HepG2 (cell line): ENCODE results near the gene TNFRSF25. TPM values are rescaled to one million over a fixed set of nuclear protein-coding genes. Genes with fewer than 3 reads are reported as not detected.

ENCODE experiments used
- BCL6 ChIP-seq: IDR thresholded peaks from 2 replicates; pipeline ENCODE4 v1.6.1; 2016; ENCODE audit warnings: missing genetic modification reagents, missing compliant biosample characterization
- CBX5 ChIP-seq: sonication (generic); formaldehyde crosslinking; IDR thresholded peaks from 2 replicates; pipeline ENCODE4 v1.4.0; 2020; ENCODE audit warnings: missing genetic modification reagents, borderline replicate concordance
- FOXA3 ChIP-seq: IDR thresholded peaks from 2 replicates; pipeline ENCODE4 v1.6.1; 2016; ENCODE audit warnings: missing genetic modification reagents, missing compliant biosample characterization
- FOXP4 ChIP-seq: sonication (generic); formaldehyde crosslinking; IDR thresholded peaks from 2 replicates; pipeline ENCODE4 v1.4.0; 2020; ENCODE audit warnings: missing genetic modification reagents
- HNF4G ChIP-seq, 2 experiments: sonication (generic) in 1 of 2; formaldehyde crosslinking in 1 of 2; IDR thresholded peaks; 2 replicates each; pipeline versions ENCODE4 v1.4.0 to v1.6.1; 2011 to 2020; ENCODE audit warnings: borderline replicate concordance in 2 of 2, low read depth in 2 of 2, mild to moderate bottlenecking in 2 of 2, low read length in 1 of 2, missing genetic modification reagents in 1 of 2, moderate library complexity in 1 of 2
- IKZF1 ChIP-seq: fragments of 450-650 bp; IDR thresholded peaks from 2 replicates; pipeline ENCODE4 v1.7.1; 2016
- JUN ChIP-seq: sonication (generic); formaldehyde crosslinking; IDR thresholded peaks from 2 replicates; pipeline ENCODE4 v1.4.0; 2020; ENCODE audit warnings: mild to moderate bottlenecking, missing genetic modification reagents
- KDM3A ChIP-seq: IDR thresholded peaks from 2 replicates; pipeline ENCODE4 v1.6.1; 2018; ENCODE audit warnings: low read depth, missing compliant biosample characterization
- NFRKB ChIP-seq: fragments of 450-650 bp; IDR thresholded peaks from 2 replicates; pipeline ENCODE4 v1.6.1; 2017
- SAFB2 ChIP-seq: sonication (generic); formaldehyde crosslinking; IDR thresholded peaks from 2 replicates; pipeline ENCODE4 v1.5.1; 2020; ENCODE audit warnings: missing genetic modification reagents, low read depth, mild to moderate bottlenecking, borderline replicate concordance
- SMARCE1 ChIP-seq: fragments of 450-650 bp; IDR thresholded peaks from 2 replicates; pipeline ENCODE4 v1.6.1; 2017; ENCODE audit warnings: borderline replicate concordance
- SP5 ChIP-seq: IDR thresholded peaks from 2 replicates; pipeline ENCODE4 v1.6.1; 2016; ENCODE audit warnings: low read depth, borderline replicate concordance
- TP53 ChIP-seq: sonication (generic); formaldehyde crosslinking; conservative IDR thresholded peaks from 2 replicates; pipeline ENCODE4 v1.4.0; 2020; ENCODE audit warnings: missing genetic modification reagents
- TRIM22 ChIP-seq: fragments of 450-650 bp; IDR thresholded peaks from 2 replicates; pipeline ENCODE4 v1.6.1; 2017
- ZEB1 ChIP-seq: IDR thresholded peaks from 2 replicates; pipeline ENCODE4 v1.6.1; 2012; ENCODE audit warnings: mild to moderate bottlenecking, low read depth, inconsistent platforms; ENCODE audit not compliant: insufficient replicate concordance
- ZSCAN21 ChIP-seq: sonication (generic); formaldehyde crosslinking; IDR thresholded peaks from 2 replicates; pipeline ENCODE4 v1.8.0; 2022; ENCODE audit warnings: mild to moderate bottlenecking, missing genetic modification reagents, moderate library complexity, borderline replicate concordance
- microRNA-seq: library from miRNA; unstranded; fragments of <30 nt; microRNA quantifications from one replicate; pipeline ENCODE4, GENCODE V29; 2020
- polyA plus RNA-seq, 8 experiments: library from polyadenylated mRNA; depleted of rRNA in 3 of 8; stranded (reverse) in 7 of 8; unstranded in 1 of 8; fragments of >200 nt; fragmentation: Illumina TruSeq in 4 of 8; extraction: Trizol in 4 of 8; gene quantifications; 2 replicates each; pipeline versions ENCODE4 v1.2.1 to v1.2.3, GENCODE V29; 2011 to 2016; ENCODE audit warnings: low read depth in 4 of 8, missing spikeins in 1 of 8, mixed read lengths in 1 of 8; ENCODE audit not compliant: insufficient read depth in 1 of 8
- small RNA-seq, 3 experiments: library from RNA; depleted of rRNA; stranded (forward); fragments of <200 nt; gene quantifications; one replicate each; pipeline ENCODE3, GENCODE V24; 2012; ENCODE audit warnings: low read depth in 2 of 3, low replicate concordance in 1 of 3; ENCODE audit not compliant: insufficient read length in 3 of 3, insufficient read depth in 2 of 3
- total RNA-seq, 5 experiments: library from RNA; depleted of rRNA; stranded (reverse); fragments of >200 nt; fragmentation: Illumina TruSeq; extraction: Trizol; gene quantifications; 2 replicates each; pipeline ENCODE4 v1.2.3, GENCODE V29; 2016; ENCODE audit warnings: low read depth in 1 of 5

Gene TNFRSF25
- total and polyA plus RNA-seq, 2 of the 13 experiments (the other 11 are each of a cell fraction or from before 2014, with no cell fraction given) = 1.4 to 1.5 TPM

GRCh38 chr1:6412896-6413295 lies 53.1 kb downstream of the TNFRSF25 start (continued):
- peak; percentile 31; the same call in 1 of the 2 replicates for TF ChIP-seq BCL6 (CRISPR knock-in tag)
- peak; percentile 67 for TF ChIP-seq FOXP4 (CRISPR knock-in tag)
- TF ChIP-seq FOXA3 (CRISPR knock-in tag) = peak; percentile 95
- no peak for TF ChIP-seq KDM3A (CRISPR knock-in tag)
- TF ChIP-seq CBX5 (CRISPR knock-in tag) = no peak
- TF ChIP-seq TP53 (CRISPR knock-in tag) = no peak
- TF ChIP-seq JUN (CRISPR knock-in tag) = no peak
- no peak for TF ChIP-seq IKZF1
- no peak for TF ChIP-seq SMARCE1
- TF ChIP-seq NFRKB = no peak
- no peak for TF ChIP-seq ZSCAN21 (CRISPR knock-in tag)
- TF ChIP-seq SP5 (CRISPR knock-in tag) = peak; percentile 70; the same call in 1 of the 2 replicates
- TF ChIP-seq SAFB2 (CRISPR knock-in tag) = no peak
- peak; percentile 28 for TF ChIP-seq ZEB1
- no peak for TF ChIP-seq TRIM22
- TF ChIP-seq HNF4G (IDR thresholded peaks at IDR 0.05; ENCODE audit: borderline replicate concordance, low read depth, low read length) = no peak
- TF ChIP-seq HNF4G (CRISPR knock-in tag; IDR thresholded peaks at IDR 0.05; ENCODE audit: borderline replicate concordance, low read depth) = no peak

Small RNA genes lying within 50 kb of the gene (microRNA-seq; reads per million reads assigned to microRNA genes)
- gene MIR4252 = not detected

Small RNA genes lying within 50 kb of the gene (small RNA-seq; reads per million reads assigned to genes)
- 0 reads per million in 3 experiments for gene MIR4252

Other genes with a start within 250 kb of the TNFRSF25 start
- gene ICMT, start 230.2 kb downstream of the TNFRSF25 start, total RNA-seq (2016; rRNA removed; fragmentation: Illumina TruSeq; extraction: Trizol) = 61.7 and 69.7 TPM in 2 replicates
- gene ICMT, start 230.2 kb downstream of the TNFRSF25 start, polyA plus RNA-seq (2011; rRNA removed) = 23.1 and 24.6 TPM in 2 replicates
- not detected in 2 replicates for gene HES3, start 222.0 kb downstream of the TNFRSF25 start, total RNA-seq (2016; rRNA removed; fragmentation: Illumina TruSeq; extraction: Trizol)
- gene HES3, start 222.0 kb downstream of the TNFRSF25 start, polyA plus RNA-seq (2011; rRNA removed) = not detected in 2 replicates
- 0.27 and 0.31 TPM in 2 replicates for gene GPR153, start 205.1 kb downstream of the TNFRSF25 start, total RNA-seq (2016; rRNA removed; fragmentation: Illumina TruSeq; extraction: Trizol)
- gene GPR153, start 205.1 kb downstream of the TNFRSF25 start, polyA plus RNA-seq (2011; rRNA removed) = 0.22 and 0.44 TPM in 2 replicates
- gene ACOT7, start 72.4 kb downstream of the TNFRSF25 start, total RNA-seq (2016; rRNA removed; fragmentation: Illumina TruSeq; extraction: Trizol) = 33.0 and 43.2 TPM in 2 replicates
- 47.6 and 55.8 TPM in 2 replicates for gene ACOT7, start 72.4 kb downstream of the TNFRSF25 start, polyA plus RNA-seq (2011; rRNA removed)
- gene HES2, start 46.3 kb downstream of the TNFRSF25 start, total RNA-seq (2016; rRNA removed; fragmentation: Illumina TruSeq; extraction: Trizol) = 0.10 and 0.11 TPM in 2 replicates
- gene HES2, start 46.3 kb downstream of the TNFRSF25 start, polyA plus RNA-seq (2011; rRNA removed) = 0.13 and 0.17 TPM in 2 replicates
- 38.5 and 48.6 TPM in 2 replicates for gene ESPN, start 41.4 kb downstream of the TNFRSF25 start, total RNA-seq (2016; rRNA removed; fragmentation: Illumina TruSeq; extraction: Trizol)
- 54.2 and 70.4 TPM in 2 replicates for gene ESPN, start 41.4 kb downstream of the TNFRSF25 start, polyA plus RNA-seq (2011; rRNA removed)
- gene PLEKHG5, start 25.5 kb upstream of the TNFRSF25 start, total RNA-seq (2016; rRNA removed; fragmentation: Illumina TruSeq; extraction: Trizol) = 1.9 and 3.5 TPM in 2 replicates
- gene PLEKHG5, start 25.5 kb upstream of the TNFRSF25 start, polyA plus RNA-seq (2011; rRNA removed) = 1.9 and 2.6 TPM in 2 replicates
- gene NOL9, start 88.3 kb upstream of the TNFRSF25 start, total RNA-seq (2016; rRNA removed; fragmentation: Illumina TruSeq; extraction: Trizol) = 20.2 and 24.7 TPM in 2 replicates
- 13.0 and 18.0 TPM in 2 replicates for gene NOL9, start 88.3 kb upstream of the TNFRSF25 start, polyA plus RNA-seq (2011; rRNA removed)
- gene TAS1R1, start 89.1 kb upstream of the TNFRSF25 start, total RNA-seq (2016; rRNA removed; fragmentation: Illumina TruSeq; extraction: Trizol) = 0.98 and 1.4 TPM in 2 replicates
- gene TAS1R1, start 89.1 kb upstream of the TNFRSF25 start, polyA plus RNA-seq (2011; rRNA removed) = 1.6 and 1.9 TPM in 2 replicates
- 13.8 and 17.1 TPM in 2 replicates for gene ZBTB48, start 113.8 kb upstream of the TNFRSF25 start, total RNA-seq (2016; rRNA removed; fragmentation: Illumina TruSeq; extraction: Trizol)
- gene ZBTB48, start 113.8 kb upstream of the TNFRSF25 start, polyA plus RNA-seq (2011; rRNA removed) = 13.0 and 18.1 TPM in 2 replicates
- 20.9 and 25.0 TPM in 2 replicates for gene KLHL21, start 136.7 kb upstream of the TNFRSF25 start, total RNA-seq (2016; rRNA removed; fragmentation: Illumina TruSeq; extraction: Trizol)
- gene KLHL21, start 136.7 kb upstream of the TNFRSF25 start, polyA plus RNA-seq (2011; rRNA removed) = 14.8 and 19.9 TPM in 2 replicates
- 7.4 and 8.4 TPM in 2 replicates for gene PHF13, start 147.6 kb upstream of the TNFRSF25 start, total RNA-seq (2016; rRNA removed; fragmentation: Illumina TruSeq; extraction: Trizol)
- gene PHF13, start 147.6 kb upstream of the TNFRSF25 start, polyA plus RNA-seq (2011; rRNA removed) = 4.7 and 6.1 TPM in 2 replicates
- gene THAP3, start 158.7 kb upstream of the TNFRSF25 start, total RNA-seq (2016; rRNA removed; fragmentation: Illumina TruSeq; extraction: Trizol) = 14.9 and 15.0 TPM in 2 replicates
- gene THAP3, start 158.7 kb upstream of the TNFRSF25 start, polyA plus RNA-seq (2011; rRNA removed) = 10.3 and 12.1 TPM in 2 replicates
- 47.6 and 56.8 TPM in 2 replicates for gene DNAJC11, start 235.6 kb upstream of the TNFRSF25 start, total RNA-seq (2016; rRNA removed; fragmentation: Illumina TruSeq; extraction: Trizol)
- 24.0 and 25.1 TPM in 2 replicates for gene DNAJC11, start 235.6 kb upstream of the TNFRSF25 start, polyA plus RNA-seq (2011; rRNA removed)